Endodermal cell (in vitro differentiated cells): ENCODE data around the gene LRBA. TPM values are rescaled to one million over a fixed set of nuclear protein-coding genes. Genes with fewer than 3 reads are reported as not detected.

ENCODE experiments used
- DNase-seq: peaks from one replicate; pipeline ENCODE4 v3.0.0-alpha.2; 2017
- H3K27ac ChIP-seq: 2 replicates; pipeline ENCODE4 v1.5.1; 2013; ENCODE audit warnings: mild to moderate bottlenecking, low read depth, low read length, moderate library complexity
- H3K27me3 ChIP-seq: 2 replicates; pipeline ENCODE4 v1.6.1; 2013; ENCODE audit warnings: mild to moderate bottlenecking, low read length, moderate library complexity; ENCODE audit not compliant: insufficient read depth, control insufficient read depth, poor library complexity, severe bottlenecking
- H3K36me3 ChIP-seq: 2 replicates; pipeline ENCODE4 v1.7.0; 2013; ENCODE audit warnings: mild to moderate bottlenecking, low read length, moderate library complexity; ENCODE audit not compliant: control insufficient read depth, insufficient read depth
- H3K4me1 ChIP-seq: one replicate; pipeline ENCODE4 v1.7.0; 2013; ENCODE audit warnings: low read length; ENCODE audit not compliant: control insufficient read depth, insufficient read depth
- H3K4me3 ChIP-seq: 2 replicates; pipeline ENCODE4 v1.5.1; 2013; ENCODE audit warnings: mild to moderate bottlenecking, low read length, moderate library complexity
- H3K9ac ChIP-seq: 2 replicates; pipeline ENCODE4 v1.6.1; 2013; ENCODE audit warnings: mild to moderate bottlenecking, low read length, moderate library complexity; ENCODE audit not compliant: poor library complexity, severe bottlenecking; ENCODE audit errors: extremely low read depth
- H3K9me3 ChIP-seq: 2 replicates; pipeline ENCODE4 v1.6.1; 2013; ENCODE audit warnings: mild to moderate bottlenecking, low read length, moderate library complexity; ENCODE audit not compliant: control insufficient read depth
- H3K27ac Mint-ChIP-seq: 2 replicates; pipeline ENCODE4 v1.8.0; 2020; ENCODE audit warnings: mixed read lengths
- H3K27me3 Mint-ChIP-seq: 2 replicates; pipeline ENCODE4 v1.8.0; 2021; ENCODE audit warnings: mild to moderate bottlenecking, mixed read lengths; ENCODE audit not compliant: insufficient read depth
- H3K36me3 Mint-ChIP-seq: 2 replicates; pipeline ENCODE4 v1.8.0; 2020; ENCODE audit warnings: low read depth, mixed read lengths
- H3K4me1 Mint-ChIP-seq: 2 replicates; pipeline ENCODE4 v1.8.0; 2020; ENCODE audit warnings: mixed read lengths
- H3K4me3 Mint-ChIP-seq: 2 replicates; pipeline ENCODE4 v1.8.0; 2020; ENCODE audit warnings: mild to moderate bottlenecking, moderate library complexity, mixed read lengths
- H3K9me3 Mint-ChIP-seq: 2 replicates; pipeline ENCODE4 v1.8.0; 2020; ENCODE audit warnings: mild to moderate bottlenecking, mixed read lengths
- CTCF ChIP-seq: fragments of 200-600 bp; sonication (generic); conservative IDR thresholded peaks from 2 replicates; pipeline ENCODE4 v1.5.0; 2021; ENCODE audit warnings: antibody characterized with exemption, mild to moderate bottlenecking
- WGBS, 2 experiments: methylation state at CpG; one replicate each; pipeline versions ENCODE4 v1.1.5 to v1.1.7; 2013; ENCODE audit warnings: missing lambda C conversion rate in 2 of 2, mixed read lengths in 1 of 2; ENCODE audit not compliant: insufficient coverage in 1 of 2, insufficient read length in 1 of 2; 5-methylcytosine and 5-hydroxymethylcytosine counted together
- total RNA-seq, 2 donors: library from RNA; stranded (reverse); fragmentation: NEBNext Ultra II Directional in 1 of 2; extraction: Animal tissue kit (Norgen Biotek cat#: 25700) in 1 of 2; gene quantifications; 2 replicates in 1 of 2; 3 replicates in 1 of 2; pipeline ENCODE4 v1.2.1, GENCODE V29; 2021

LRBA gene
- total RNA-seq, 2 donors from 2014 or later: 77.3 to 95.9 TPM

- Mint-ChIP-seq H3K27me3 (peaks cover 29% of the 10 kb centered on the region), H3K36me3 (no peaks in the 10 kb centered on the region), H3K4me1 (peaks cover 14% of the 10 kb centered on the region), H3K27ac (no peak overlapping the region), H3K4me3 (no peak overlapping the region), H3K9me3 (no peaks in the 10 kb centered on the region)
- Histone ChIP-seq H3K27me3 (peaks cover 6% of the 10 kb centered on the region), H3K27ac (no peak overlapping the region), H3K4me3 (no peak overlapping the region), H3K9me3 (no peaks in the 10 kb centered on the region), H3K36me3 (no peaks in the 10 kb centered on the region), H3K9ac (no peak overlapping the region), H3K4me1 (no peaks in the 10 kb centered on the region)
- WGBS, 2 experiments: 0 to 42% methylated on average over 1 to 4 of the region's 4 CpGs
- DNase-seq: peak; percentile 78
- no peak for TF ChIP-seq CTCF
Measured at GRCh38 chr4:150367326-150367725, 647.8 kb downstream of the LRBA start.

GRCh38 chr4:150366487-150366999 lies 648.5 kb downstream of the LRBA start:
- Histone ChIP-seq H3K27ac (peak overlapping the region; percentile 56), H3K9ac (no peak overlapping the region), H3K9me3 (no peaks in the 10 kb centered on the region), H3K4me1 (no peaks in the 10 kb centered on the region), H3K27me3 (peaks cover 6% of the 10 kb centered on the region), H3K4me3 (no peak overlapping the region), H3K36me3 (no peaks in the 10 kb centered on the region)
- H3K4me1 Mint-ChIP-seq: peaks cover 14% of the 10 kb centered on the region
- no peak for TF ChIP-seq CTCF
- H3K9me3 Mint-ChIP-seq: no peaks in the 10 kb centered on the region
- peak; percentile 74 for DNase-seq
- H3K4me3 Mint-ChIP-seq: no peak overlapping the region
- no peak overlapping the region for H3K27ac Mint-ChIP-seq
- WGBS, 2 experiments: 8 to 27% methylated on average over 2 of the region's 2 CpGs
- no peaks in the 10 kb centered on the region for H3K36me3 Mint-ChIP-seq
- H3K27me3 Mint-ChIP-seq: peaks cover 29% of the 10 kb centered on the region

- Histone ChIP-seq H3K36me3 (no peaks in the 10 kb centered on the region), H3K9me3 (no peaks in the 10 kb centered on the region), H3K9ac (no peak overlapping the region), H3K4me1 (no peaks in the 10 kb centered on the region), H3K27ac (no peak overlapping the region), H3K27me3 (peaks cover 6% of the 10 kb centered on the region), H3K4me3 (no peak overlapping the region)
- H3K4me3 Mint-ChIP-seq: no peak overlapping the region
- H3K27ac Mint-ChIP-seq: no peak overlapping the region
- DNase-seq: no peak
- peaks cover 14% of the 10 kb centered on the region for H3K4me1 Mint-ChIP-seq
- peaks cover 18% of the 10 kb centered on the region for H3K27me3 Mint-ChIP-seq
- no peaks in the 10 kb centered on the region for H3K9me3 Mint-ChIP-seq
- TF ChIP-seq CTCF: no peak
- 79 to 85% methylated on average over 2 of the region's 2 CpGs for WGBS, 2 experiments
- no peaks in the 10 kb centered on the region for H3K36me3 Mint-ChIP-seq
Measured at GRCh38 chr4:150363721-150364688, 651.1 kb downstream of the LRBA start.
